GM13976 (cell line): Measurements from ENCODE around the gene TKT.

Experiments
- DNase-seq: peaks from one replicate; pipeline ENCODE4 v3.0.0; 2012; ENCODE audit warnings: low spot score
- CTCF ChIP-seq: IDR thresholded peaks from 2 replicates; pipeline ENCODE4 v1.5.1; 2012; ENCODE audit warnings: borderline replicate concordance, mild to moderate bottlenecking; ENCODE audit not compliant: insufficient read depth; ENCODE audit errors: extremely low read depth, missing control alignments, control extremely low read depth
- in situ Hi-C: fragments of 300-500 bp; cut with MboI; formaldehyde crosslinking; loops from one replicate; pipeline ENCODE4 v1.12.0; 2022; ENCODE audit warnings: low sequenced_read_pairs, mixed read lengths, inconsistent platforms; ENCODE audit not compliant: unreplicated experiment

The TKT gene

DNA sequence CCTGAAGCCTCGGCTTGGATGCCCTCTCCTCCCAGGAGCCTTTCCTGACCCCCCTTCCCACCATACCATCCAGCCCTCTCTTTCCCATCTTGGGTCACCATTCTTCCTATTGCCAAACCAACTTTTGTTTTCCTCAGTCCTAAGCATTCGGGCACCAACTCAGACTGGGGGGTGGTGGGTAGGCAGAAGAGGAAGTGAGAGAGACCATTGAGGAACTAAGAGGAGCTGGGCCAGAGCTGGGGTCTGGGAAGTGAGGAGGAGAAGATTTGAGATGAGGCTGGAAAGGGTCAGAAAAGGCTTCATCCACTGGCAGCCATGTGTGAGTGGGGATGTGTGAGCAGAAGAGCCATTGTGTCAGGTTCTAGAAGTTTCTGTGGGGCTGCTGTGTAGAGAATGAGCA, 37.7 kb downstream of the TKT start:
- in situ Hi-C loops, result no loop called here
- no peak for DNase-seq
- TF ChIP-seq CTCF, result no peak

DNA sequence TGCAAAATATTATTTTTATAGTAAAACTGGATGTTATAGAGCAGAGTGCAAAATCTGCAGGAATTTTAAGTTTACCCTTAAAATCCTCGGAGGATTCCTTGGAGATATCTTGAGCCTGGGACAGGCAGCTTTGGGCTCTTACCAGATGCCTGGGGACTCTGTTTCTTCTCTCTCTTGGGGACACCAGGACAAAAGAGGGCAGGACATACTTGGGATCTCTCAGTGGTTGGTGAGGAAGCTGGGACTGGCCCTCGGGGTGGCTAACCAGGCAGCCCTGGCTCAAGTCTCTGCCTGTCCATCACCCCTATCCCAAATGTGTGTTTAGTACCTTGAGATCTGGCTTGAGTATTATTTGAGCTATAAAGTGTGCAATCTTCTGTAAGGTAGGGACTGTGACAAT, 38.6 kb downstream of the TKT start:
- TF ChIP-seq CTCF, result no peak
- DNase-seq, result no peak
- in situ Hi-C loops, result no loop called here

DNA sequence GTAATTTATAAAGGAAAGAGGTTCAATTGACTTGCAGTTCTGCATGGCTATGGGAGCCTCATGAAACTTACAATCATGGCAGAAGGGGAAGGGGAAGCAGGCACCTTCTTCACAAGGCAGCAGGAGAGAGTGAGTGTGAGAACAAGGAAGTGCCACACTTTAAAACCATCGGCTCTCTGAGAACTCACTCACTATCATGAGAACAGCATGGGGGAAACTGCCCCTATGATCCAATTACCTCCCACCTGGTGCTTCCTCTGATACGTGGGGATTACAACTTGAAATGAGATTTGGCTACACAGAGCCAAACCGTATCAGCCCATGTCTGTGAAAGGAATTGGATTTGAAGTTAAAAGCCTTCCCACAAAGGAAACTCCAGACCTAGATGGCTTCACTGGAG, 39.1 kb downstream of the TKT start:
- DNase-seq, result no peak
- in situ Hi-C loops, result no loop called here
- TF ChIP-seq CTCF, result no peak

DNA sequence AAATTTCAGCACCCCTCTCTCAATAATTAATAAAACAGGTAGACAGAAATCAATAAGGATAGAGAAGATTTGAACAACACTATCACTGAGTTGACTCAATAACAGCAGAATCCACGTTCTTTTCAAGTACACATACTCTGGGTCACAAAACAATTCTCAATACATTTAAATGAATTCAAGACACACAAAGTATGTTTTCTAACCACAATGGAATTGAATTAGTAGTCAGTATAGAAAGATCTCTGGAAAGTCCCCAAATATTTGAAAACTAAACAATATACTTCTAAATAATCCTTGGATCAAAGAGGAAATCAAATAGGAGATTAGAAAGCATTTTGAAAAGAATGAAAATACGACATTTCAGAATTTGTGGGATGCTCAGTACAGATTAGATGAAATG, 40.0 kb downstream of the TKT start:
- DNase-seq, result no peak
- TF ChIP-seq CTCF, result no peak
- in situ Hi-C loops, result no loop called here

- DNase-seq, result no peak
- in situ Hi-C loops, result no loop called here
- no peak for TF ChIP-seq CTCF
These were observed 42.5 kb downstream of the TKT start for GRCh38 chr3:53213276-53213675.

DNA sequence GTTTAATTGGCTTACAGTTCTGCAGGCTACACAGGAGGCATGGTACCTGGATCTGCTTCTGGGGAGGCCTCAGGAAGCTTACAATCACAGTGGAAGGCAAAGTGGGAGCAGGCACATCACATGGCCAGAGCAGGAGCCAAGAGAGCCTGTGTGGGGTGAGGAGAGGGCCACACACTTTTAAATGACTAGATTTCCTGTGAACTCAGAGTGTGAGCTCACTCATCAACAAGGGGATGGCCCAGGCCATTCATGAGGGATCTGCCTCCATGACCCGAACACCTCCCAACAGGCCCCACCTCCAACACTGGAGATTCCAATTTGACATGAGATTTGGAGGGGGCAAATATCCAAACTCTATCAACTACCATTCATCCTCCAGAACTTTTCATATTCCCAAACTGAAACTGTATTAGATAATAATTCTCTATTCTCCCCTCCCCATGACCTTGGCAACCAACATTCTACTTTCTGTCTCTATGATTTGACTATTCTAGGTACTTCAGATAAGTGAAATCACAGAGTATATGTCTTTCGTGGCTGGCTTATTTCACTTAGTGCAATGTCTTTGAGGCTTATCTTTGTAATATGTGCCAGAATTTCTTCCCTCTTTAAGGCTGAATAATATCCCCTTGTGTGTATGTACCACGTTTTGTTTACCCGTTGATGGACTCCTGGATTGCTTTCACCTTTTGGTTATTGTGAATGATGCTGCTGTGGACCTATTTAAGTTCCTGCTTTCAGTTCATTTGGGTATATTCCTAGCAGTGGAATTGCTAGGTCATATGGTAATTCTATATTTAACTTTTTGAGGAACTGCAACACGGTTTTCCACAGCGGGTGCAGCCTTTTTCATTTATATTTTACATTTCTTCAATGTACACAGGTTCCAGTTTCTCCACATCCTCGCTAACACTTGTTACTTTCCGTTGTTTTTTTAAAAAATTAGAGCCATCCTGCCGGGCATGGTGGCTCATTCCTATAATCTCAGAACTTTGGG, 43.8 kb downstream of the TKT start:
- no peak for TF ChIP-seq CTCF
- DNase-seq, result no peak
- in situ Hi-C loops, result no loop called here
